K562 (cell line): Measurements from ENCODE around the gene NAXD.

ENCODE experiments used
- CEBPG ChIP-seq, 3 experiments: fragments of 200-800 bp in 1 of 3; sonication (Bioruptor generic) in 1 of 3; sonication (generic) in 1 of 3; formaldehyde crosslinking in 1 of 3; IDR thresholded peaks in 2 of 3; conservative IDR thresholded peaks in 1 of 3; 2 replicates each; pipeline versions ENCODE4 v1.6.1 to v1.8.0; 2016 to 2022; ENCODE audit warnings: missing compliant biosample characterization in 2 of 3, missing genetic modification characterization in 2 of 3, mild to moderate bottlenecking in 1 of 3, missing genetic modification reagents in 1 of 3
- CTCF ChIP-seq, 3 experiments: IDR thresholded peaks in 2 of 3; conservative IDR thresholded peaks in 1 of 3; 2 replicates each; pipeline ENCODE4 v1.5.1; 2011 to 2012; ENCODE audit warnings: low read length in 3 of 3, mild to moderate bottlenecking in 3 of 3, control low read depth in 2 of 3, improper control_type of control experiment in 1 of 3, inconsistent platforms in 1 of 3, low read depth in 1 of 3, mixed read lengths in 1 of 3, moderate library complexity in 1 of 3; ENCODE audit not compliant: insufficient read depth in 2 of 3
- GABPA ChIP-seq: fragments of 200-800 bp; sonication (Bioruptor generic); conservative IDR thresholded peaks from 2 replicates; pipeline ENCODE4 v1.6.1; 2016; ENCODE audit warnings: low read depth, missing genetic modification characterization, missing compliant biosample characterization
- HOXB6 ChIP-seq: fragments of 250-450 bp; sonication (Bioruptor Pico); IDR thresholded peaks from 2 replicates; pipeline ENCODE4 v1.5.1; 2022; ENCODE audit warnings: mild to moderate bottlenecking, borderline replicate concordance
- KDM4B ChIP-seq, 2 experiments: fragments of 450-650 bp in 1 of 2; sonication (generic) in 1 of 2; IDR thresholded peaks; 2 replicates each; pipeline ENCODE4 v1.6.1; 2016 to 2017; ENCODE audit warnings: borderline replicate concordance in 2 of 2, antibody characterized with exemption in 1 of 2, low read depth in 1 of 2, mild to moderate bottlenecking in 1 of 2
- TF ChIP-seq, protein P1 (sequence below), 2 experiments: fragments of 200-800 bp in 1 of 2; sonication (Bioruptor generic) in 1 of 2; sonication (generic) in 1 of 2; formaldehyde crosslinking in 1 of 2; IDR thresholded peaks in 1 of 2; conservative IDR thresholded peaks in 1 of 2; 2 replicates each; pipeline versions ENCODE4 v1.5.0 to v1.6.1; 2016 to 2020; ENCODE audit warnings: missing compliant biosample characterization in 1 of 2, missing genetic modification characterization in 1 of 2, missing genetic modification reagents in 1 of 2

DNA sequence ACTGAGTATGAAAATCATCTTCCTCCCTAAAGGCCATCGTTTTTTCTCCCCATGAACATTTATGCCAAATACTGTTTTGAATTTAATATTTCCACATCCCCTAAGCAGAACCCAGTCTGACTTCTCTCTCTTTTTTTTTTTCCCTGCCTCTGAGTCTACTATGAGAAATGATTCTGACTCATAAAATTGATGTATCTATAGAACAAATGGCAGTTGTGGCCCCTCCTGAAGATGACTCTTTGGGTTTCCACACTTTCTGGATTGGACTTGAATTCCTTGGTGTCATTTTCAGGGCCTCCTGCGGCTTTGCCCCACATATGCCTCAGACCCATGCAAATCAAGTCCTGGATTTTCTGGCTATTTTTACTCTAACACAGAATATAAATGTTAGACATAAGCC, 22.7 kb upstream of the NAXD start:
- TF ChIP-seq CTCF (IDR thresholded peaks at IDR 0.05 in 2 of 3, conservative IDR thresholded peaks at IDR 0.05 in 1 of 3; ENCODE audit: insufficient read depth in 2 of 3, low read depth in 1 of 3, low read length in 3 of 3) (no peak), GABPA (tag) (no peak), CEBPG (CRISPR knock-in tag; IDR thresholded peaks at IDR 0.05) (no peak), CEBPG (tag; conservative IDR thresholded peaks at IDR 0.05 in 1 of 2, IDR thresholded peaks at IDR 0.05 in 1 of 2) (no peak), KDM4B (IDR thresholded peaks at IDR 0.05; ENCODE audit: borderline replicate concordance in 2 of 2, low read depth in 1 of 2) (no peak), HOXB6 (CRISPR knock-in tag) (no peak)
- TF ChIP-seq, protein P1, sequence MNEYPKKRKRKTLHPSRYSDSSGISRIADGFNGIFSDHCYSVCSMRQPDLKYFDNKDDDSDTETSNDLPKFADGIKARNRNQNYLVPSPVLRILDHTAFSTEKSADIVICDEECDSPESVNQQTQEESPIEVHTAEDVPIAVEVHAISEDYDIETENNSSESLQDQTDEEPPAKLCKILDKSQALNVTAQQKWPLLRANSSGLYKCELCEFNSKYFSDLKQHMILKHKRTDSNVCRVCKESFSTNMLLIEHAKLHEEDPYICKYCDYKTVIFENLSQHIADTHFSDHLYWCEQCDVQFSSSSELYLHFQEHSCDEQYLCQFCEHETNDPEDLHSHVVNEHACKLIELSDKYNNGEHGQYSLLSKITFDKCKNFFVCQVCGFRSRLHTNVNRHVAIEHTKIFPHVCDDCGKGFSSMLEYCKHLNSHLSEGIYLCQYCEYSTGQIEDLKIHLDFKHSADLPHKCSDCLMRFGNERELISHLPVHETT (CRISPR knock-in tag; conservative IDR thresholded peaks at IDR 0.05 in 1 of 2, IDR thresholded peaks at IDR 0.05 in 1 of 2), result no peak
